ENCODE data around the gene FASTK.
"Not testable (repeated sequence)": the region's sequence is repeated elsewhere in the genome, so short reads cannot be mapped to it uniquely, and the experiment has no call there.

FASTK gene

GRCh38 chr7:151032936-151033863, 47.4 kb downstream of the FASTK start:
- no peak for DNase-seq

GRCh38 chr7:151031011-151031410, 49.6 kb downstream of the FASTK start:
- DNase-seq, result no peak

- DNase-seq, result no peak
Measured at GRCh38 chr7:151028948-151029501, 51.6 kb downstream of the FASTK start.

- peak; percentile 89 to 100 (median 96) for DNase-seq
Measured at GRCh38 chr7:151028131-151028947, 52.3 kb downstream of the FASTK start, which contains the start of gene ABCB8. Gene ABCB8 (plus strand): TSS chr7:151028450. CDS start chr7:151028516, 66 bp downstream.

GRCh38 chr7:151027728-151028130, 52.9 kb downstream of the FASTK start:
- not testable (repeated sequence) for DNase-seq

- not testable (repeated sequence) for DNase-seq
Measured at GRCh38 chr7:151026771-151027727, 53.6 kb downstream of the FASTK start.

Data from hypothalamus (tissue), 51 donors.